NCI-H748 (cell line): ENCODE measurements around the gene HMX3.
A peak's percentile ranks its signal among the peaks of the same experiment; 100 is the strongest.

ENCODE experiments used
- DNase-seq: peaks from one replicate; lab custom pipeline; 2025; ENCODE audit not compliant: unreplicated experiment; lab: John Stamatoyannopoulos, UW

HMX3 gene

DNA sequence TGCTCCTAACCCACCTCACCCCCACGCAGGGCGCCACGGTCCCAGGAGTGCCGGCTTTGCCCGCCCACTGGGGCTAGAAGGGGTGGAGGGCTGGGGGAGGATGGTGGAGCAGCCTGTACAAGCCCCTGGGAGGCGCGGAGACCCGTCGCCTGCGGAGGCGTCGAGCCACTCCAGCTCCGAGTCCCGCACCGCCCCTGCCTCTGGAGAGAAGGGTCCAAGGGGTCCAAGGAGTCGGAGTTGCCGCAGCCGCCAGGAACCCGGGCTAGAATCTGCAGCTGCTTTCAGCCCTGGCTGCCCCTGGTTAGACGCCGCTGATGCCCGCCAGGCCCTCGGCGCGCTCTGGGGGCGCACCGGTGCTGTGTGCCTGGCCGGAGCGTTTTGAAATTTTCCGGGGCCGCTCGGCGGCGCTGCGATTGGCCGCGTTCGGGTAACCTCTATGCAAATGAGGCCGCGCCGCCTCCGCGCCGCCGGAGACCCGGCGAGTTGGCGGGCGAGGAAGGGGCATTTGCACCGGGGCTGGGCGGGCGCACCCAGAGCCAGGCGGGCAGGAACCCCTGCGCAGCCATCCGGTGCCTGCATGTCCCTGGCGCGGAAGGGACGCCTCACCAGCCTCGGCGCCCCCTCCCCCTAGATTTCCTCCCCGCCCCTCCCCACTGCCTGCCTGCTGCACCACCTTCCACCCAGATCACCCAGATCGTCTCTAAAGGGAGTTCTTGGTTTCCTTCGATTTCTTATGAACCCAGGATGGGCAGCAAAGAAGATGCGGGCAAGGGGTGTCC, 12.1 kb downstream of the HMX3 start, which contains the start of gene HMX2:
Gene HMX2, plus strand, starts transcription at position 502 of the 779 bp plus-strand sequence. Its CDS starts 243 bp downstream, at position 745.
- peak; percentile 78 for DNase-seq

DNA sequence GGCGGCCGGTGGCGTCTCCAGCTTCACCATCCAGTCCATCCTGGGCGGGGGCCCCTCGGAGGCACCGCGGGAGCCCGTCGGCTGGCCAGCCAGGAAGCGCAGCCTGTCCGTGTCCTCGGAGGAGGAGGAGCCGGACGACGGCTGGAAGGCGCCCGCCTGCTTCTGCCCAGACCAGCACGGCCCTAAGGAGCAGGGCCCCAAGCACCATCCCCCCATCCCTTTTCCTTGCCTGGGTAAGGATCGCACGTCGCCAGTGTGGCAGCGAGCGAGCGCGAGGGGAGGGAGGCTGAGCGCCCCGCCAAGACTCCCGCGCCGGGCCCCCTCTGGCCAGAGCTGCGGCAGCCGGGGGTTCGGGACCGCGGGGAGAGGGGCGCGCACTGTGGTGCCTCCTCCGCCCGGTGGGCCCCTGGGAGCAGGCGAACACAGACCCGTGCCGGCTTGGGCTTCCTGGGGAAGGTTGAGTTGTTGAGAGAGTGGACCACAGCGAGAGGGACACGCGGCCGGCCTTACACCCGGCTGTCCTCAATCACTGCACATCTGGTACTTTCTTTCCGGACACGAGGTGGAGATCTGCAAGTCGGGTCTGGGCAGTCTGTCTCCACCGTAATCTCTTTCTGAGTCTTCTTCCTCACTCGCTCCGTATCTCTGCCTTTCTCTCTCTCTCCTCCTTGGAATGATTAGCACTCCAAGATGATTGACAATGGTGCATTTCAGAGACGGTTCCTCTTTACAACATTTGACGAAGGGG, 12.8 kb downstream of the HMX3 start:
- peak; percentile 51 for DNase-seq

- no peak for DNase-seq
Observed at GRCh38 chr10:123149162-123149567, 13.4 kb downstream of the HMX3 start.

DNA sequence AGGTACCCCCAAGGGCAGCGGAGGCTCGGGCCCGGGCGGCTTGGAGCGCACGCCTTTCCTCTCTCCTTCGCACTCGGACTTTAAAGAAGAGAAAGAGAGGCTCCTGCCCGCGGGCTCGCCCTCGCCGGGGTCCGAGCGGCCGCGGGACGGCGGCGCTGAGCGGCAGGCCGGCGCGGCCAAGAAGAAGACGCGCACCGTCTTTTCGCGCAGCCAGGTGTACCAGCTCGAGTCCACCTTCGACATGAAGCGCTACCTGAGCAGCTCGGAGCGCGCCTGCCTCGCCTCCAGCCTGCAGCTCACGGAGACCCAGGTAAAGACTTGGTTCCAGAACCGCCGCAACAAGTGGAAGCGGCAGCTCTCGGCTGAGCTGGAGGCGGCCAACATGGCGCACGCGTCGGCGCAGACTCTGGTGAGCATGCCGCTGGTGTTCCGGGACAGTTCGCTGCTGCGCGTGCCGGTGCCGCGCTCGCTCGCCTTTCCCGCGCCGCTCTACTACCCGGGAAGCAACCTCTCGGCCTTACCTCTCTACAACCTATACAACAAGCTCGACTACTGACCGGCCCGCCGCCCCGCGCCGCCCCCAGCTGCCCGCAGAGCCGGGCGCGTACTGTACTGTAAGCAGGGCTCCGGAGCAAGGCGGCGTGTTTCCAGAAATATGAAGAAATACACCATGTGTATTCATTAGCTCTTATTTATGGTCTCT, 13.9 kb downstream of the HMX3 start:
- peak; percentile 67 for DNase-seq

DNA sequence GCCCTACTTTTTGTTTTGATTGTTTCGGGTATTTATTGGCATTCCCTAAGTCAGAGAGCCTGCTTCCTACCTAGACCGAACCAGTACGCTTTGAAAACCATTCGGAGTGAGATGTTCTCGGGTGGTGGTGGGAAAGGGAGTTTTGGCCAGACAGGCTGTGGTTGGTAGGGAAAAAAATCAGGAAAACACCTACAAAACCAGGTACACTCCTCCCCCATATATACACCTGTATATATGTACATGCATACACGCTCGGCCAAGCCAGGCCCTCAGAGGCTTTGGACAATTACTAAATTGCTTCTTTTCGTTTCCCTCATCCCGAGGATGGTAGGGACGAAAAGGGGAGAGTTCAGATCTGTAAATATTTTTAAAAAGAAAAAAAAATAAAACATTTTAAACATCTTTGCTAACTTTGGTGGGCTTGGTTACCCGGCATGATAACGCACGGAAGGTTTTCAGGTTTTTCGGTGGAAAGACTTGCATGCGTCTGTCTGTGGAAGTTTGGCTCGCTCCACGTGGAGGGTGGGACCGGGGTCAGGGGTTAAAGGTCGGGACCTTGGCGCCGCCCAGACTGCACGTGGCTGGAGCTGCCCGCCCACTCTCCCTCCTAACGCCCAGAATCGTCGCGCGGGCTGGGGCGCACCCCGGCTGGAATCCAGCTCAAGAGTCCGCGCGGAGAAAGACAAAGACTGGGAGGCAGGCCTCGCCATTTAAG, 14.7 kb downstream of the HMX3 start:
- peak; percentile 7 for DNase-seq

DNA sequence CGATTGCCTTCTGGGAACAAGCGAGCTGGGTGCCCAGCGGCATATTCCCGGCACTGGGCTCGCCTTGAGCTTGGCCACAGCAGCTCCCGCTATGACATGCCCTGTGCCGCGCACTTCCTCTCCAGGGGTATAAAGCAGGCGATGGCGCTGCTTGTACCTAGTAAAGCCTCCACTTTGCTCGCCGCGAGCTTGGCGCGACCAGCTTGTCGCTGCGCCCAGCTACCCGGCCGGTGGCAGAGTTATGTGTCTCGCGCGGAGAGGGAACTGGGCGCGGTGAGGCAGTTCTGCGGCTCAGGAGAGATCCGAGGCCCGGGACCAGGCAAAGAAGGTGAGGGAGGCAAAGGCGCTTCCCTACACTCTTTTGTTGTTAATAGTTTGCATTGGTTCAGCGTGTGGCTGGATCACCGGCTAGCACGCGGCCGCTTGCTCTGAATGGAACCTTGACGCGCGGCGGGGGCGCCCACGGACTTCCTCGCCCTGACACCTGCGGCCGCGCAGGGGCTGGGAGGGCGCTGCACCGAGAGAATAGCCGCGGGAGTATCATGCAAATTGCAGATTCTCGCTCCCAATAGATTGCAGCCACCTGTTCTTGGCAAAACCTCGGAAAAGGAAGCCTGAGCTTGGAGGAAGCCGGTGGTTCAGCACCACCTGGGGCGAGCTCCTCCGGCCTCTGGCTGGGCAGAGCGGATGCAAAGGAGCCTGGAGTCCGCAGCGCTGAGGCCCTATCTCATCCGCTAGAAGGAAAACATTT, 15.4 kb downstream of the HMX3 start:
- DNase-seq = no peak

DNA sequence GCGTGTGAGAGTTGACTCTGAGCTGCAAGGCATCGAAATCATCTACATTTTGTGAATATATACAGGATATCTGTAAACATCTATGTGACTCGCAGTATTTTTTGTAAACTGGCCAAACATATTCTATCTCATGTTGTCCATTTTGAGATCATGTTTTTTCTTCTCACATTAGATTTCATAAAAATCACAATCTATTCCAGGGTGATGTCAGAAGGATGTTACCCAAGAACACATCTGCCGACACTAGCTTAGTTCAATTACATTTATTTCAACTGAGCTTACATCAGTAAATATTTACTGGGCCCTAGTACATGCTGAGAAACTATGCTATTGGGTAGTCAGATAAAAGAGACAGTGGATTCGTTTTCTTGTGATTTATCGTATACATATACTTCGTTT, 16.0 kb downstream of the HMX3 start:
- DNase-seq = no peak

DNA sequence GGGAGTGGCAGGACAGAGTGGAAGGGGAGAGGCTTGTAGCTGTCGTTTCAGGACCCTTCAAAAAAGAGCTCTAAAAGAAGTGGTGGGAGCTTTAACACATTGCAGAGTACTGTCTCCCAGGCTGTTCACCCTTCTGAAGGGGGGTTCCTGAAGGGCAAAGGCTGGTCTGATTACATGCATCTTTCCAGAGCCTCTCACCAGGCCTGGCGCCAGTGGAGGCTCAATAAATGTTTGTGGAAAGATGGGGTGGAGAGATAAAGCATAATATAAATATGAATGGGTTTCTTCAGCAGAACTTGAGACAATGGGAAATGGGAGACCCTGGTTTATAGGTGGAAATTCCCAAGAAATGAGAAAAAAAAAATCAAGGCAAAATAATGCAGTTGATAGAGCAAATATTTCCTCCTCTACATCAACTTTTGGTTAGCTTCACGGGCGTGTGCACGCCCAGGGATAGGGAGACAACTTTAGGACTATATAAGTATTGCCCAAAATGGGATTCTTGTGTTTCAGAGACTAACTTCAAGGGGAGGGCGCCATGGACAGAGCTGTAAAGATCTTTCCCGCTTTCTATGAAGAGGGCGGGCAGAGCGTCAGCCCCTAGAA, 17.8 kb downstream of the HMX3 start:
- DNase-seq = no peak

DNA sequence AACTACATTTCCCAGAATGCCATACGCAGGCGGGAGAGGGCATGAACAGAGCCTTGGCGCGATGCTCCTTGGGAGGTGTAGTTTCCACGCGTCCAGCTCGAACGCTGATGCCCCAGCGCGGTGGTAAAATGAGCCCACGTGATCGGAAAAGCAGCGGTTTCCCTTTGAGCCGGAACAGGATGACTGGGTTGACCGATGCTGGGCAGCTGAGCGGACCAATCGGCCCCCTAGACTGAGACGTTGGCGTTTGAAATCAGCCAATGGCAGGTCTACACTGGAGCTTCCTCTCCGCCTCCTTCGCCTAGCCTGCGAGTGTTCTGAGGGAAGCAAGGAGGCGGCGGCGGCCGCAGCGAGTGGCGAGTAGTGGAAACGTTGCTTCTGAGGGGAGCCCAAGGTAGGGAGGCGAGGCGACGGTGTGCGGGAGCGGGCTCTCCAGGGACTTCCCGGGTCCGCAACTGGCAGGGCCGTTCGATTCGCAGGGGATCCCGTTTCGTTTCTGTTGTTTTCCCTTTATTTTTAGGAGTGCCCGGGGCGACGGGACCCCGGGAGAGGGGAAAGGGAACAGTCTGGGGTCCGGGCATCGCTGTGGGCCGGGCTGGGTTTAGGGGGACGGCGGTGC, 18.4 kb downstream of the HMX3 start, which contains the start of gene BUB3:
Gene BUB3, plus strand, starts transcription at position 311 of the 619 bp plus-strand sequence. CDS start 516 bp downstream, outside the sequence.
- DNase-seq = peak; percentile 99

DNA sequence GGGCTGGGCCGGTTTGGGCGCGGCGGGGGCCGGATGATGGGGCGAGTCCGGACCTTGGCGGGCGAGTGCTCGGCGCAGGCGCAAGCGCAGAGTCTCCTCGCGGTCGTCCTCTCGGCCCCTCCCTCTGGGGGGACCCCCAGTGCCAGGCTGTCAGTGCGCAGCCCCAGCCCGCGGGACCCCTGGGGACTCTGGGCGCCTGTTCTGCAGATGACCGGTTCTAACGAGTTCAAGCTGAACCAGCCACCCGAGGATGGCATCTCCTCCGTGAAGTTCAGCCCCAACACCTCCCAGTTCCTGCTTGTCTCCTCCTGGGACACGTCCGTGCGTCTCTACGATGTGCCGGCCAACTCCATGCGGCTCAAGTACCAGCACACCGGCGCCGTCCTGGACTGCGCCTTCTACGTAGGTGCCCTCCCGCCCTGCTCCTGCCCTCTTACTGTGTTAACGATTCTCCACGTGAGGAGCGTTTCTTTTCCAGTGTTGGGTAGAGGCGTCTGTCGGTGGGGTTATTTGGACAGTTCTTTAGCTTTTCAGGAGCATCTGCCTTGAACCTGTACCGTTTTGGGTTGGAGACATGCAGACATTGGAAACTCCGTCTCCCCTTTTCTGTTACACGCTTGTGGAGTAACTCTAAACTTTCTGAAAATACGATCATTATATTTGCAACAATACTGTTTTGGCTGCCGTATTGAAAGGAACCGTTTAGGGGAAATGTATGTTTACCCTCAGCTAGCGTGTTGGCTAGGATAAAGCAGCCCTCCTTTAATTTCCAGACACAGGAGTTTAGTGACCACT, 19.1 kb downstream of the HMX3 start:
- peak; percentile 70 for DNase-seq

DNA sequence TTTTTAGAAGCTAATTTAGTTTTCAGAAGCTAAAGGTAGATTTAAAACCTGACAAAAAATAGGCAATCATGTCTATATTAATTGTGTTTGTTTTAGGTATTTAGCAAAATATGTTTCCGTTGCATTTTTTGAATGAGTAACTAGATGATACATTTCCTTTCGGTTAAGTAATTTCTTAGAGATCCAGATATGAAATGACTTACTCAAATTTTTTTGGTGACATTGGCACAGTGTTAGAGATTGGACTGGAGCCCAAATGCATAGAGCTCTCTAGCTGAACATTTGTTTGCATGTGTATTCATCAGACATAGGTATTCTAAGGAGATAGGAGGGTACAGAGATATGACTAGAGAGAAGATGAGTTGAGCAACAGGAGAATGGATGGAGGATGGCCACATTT, 20.3 kb downstream of the HMX3 start:
- no peak for DNase-seq

- DNase-seq = no peak
Observed at GRCh38 chr10:123157210-123157609, 21.4 kb downstream of the HMX3 start.

- no peak for DNase-seq
Observed at GRCh38 chr10:123158682-123159081, 22.9 kb downstream of the HMX3 start.

- no peak for DNase-seq
Observed at GRCh38 chr10:123160311-123160980, 24.7 kb downstream of the HMX3 start.

DNA sequence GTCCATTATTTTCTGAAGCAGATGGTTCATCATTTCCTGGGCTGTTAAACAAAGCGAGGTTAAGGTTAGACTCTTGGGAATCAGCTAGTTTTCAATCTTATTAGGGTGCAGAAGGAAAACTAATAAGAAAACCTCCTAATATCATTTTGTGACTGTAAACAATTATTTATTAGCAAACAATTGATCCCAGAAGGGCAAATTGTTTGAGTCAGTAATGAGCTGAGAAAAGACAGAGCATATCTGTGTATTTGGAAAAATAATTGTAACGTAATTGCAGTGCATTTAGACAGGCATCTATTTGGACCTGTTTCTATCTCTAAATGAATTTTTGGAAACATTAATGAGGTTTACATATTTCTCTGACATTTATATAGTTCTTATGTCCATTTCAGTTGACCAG, 28.5 kb downstream of the HMX3 start:
- DNase-seq = no peak

DNA sequence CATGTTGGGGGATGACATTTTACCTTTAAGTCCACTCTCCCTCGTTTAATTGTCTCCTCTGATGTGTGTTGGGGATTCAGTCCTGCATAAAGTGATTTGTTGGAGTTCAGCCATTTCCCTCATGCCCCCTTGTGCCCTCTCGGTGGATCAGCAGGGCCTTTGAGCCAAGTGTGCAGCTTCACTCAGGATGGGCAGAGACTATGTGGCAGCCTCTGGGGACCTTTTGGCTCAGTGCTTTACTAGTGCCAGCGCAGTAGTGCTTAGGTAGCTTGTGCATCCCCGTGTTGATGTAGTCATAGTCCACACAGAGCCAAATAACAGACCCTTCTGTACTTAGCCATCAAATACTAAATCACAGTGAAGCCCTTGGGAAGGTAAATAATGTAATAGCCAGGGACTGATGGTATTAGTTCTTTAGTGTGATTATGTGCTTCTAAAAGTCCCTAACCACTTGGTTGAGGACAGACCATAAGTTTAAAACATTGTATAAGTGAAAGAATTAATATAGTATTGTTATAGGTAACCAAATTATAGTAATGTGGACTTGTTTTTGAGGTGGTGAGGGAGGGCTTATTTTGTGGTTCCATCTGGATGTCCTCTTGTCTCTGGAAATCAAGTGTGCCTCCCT, 29.8 kb downstream of the HMX3 start:
- DNase-seq = peak; percentile 3

- no peak for DNase-seq
Observed at GRCh38 chr10:123166618-123167017, 30.8 kb downstream of the HMX3 start.

GRCh38 chr10:123170961-123171360, 35.2 kb downstream of the HMX3 start:
- no peak for DNase-seq
